NCI-H2081 treated with DMSO at 0.1 percent for 48 hours (cell line): ENCODE results near the gene FOXC2.

Experiments used
- DNase-seq: peaks from one replicate; lab custom pipeline; 2025; lab: John Stamatoyannopoulos, UW

FOXC2 gene

GRCh38 chr16:86573646-86574508 lies 7.2 kb downstream of the FOXC2 start:
- DNase-seq: no peak

- DNase-seq: no peak
Observed at GRCh38 chr16:86574646-86575045, 8.0 kb downstream of the FOXC2 start.

- no peak for DNase-seq
Observed at GRCh38 chr16:86575095-86575685, 8.6 kb downstream of the FOXC2 start.

- DNase-seq: no peak
Observed at GRCh38 chr16:86575754-86576557, 9.3 kb downstream of the FOXC2 start.

- DNase-seq: no peak
Observed at GRCh38 chr16:86576591-86577313, 10.1 kb downstream of the FOXC2 start.

GRCh38 chr16:86577314-86577971 lies 10.8 kb downstream of the FOXC2 start:
- no peak for DNase-seq

- no peak for DNase-seq
Observed at GRCh38 chr16:86578061-86578599, 11.5 kb downstream of the FOXC2 start, which contains the start of gene FOXL1. FOXL1 (plus strand) TSS chr16:86578549; CDS start chr16:86578724, 175 bp downstream.

GRCh38 chr16:86578611-86579267 lies 12.1 kb downstream of the FOXC2 start:
- DNase-seq: no peak

- no peak for DNase-seq
Observed at GRCh38 chr16:86579268-86580062, 12.8 kb downstream of the FOXC2 start.

- DNase-seq: no peak
Observed at GRCh38 chr16:86580063-86580790, 13.6 kb downstream of the FOXC2 start.

- no peak for DNase-seq
Observed at GRCh38 chr16:86580791-86581170, 14.2 kb downstream of the FOXC2 start.

- DNase-seq: no peak
Observed at GRCh38 chr16:86581458-86581857, 14.8 kb downstream of the FOXC2 start.

GRCh38 chr16:86584071-86584685 lies 17.5 kb downstream of the FOXC2 start:
- DNase-seq: no peak

- DNase-seq: no peak
Observed at GRCh38 chr16:86584726-86585721, 18.4 kb downstream of the FOXC2 start.

- no peak for DNase-seq
Observed at GRCh38 chr16:86585821-86586611, 19.4 kb downstream of the FOXC2 start.

- DNase-seq: no peak
Observed at GRCh38 chr16:86587487-86587886, 20.9 kb downstream of the FOXC2 start.
